GM12878 (cell line): Measurements from ENCODE around the gene P2RX6.
"Not testable (repeated sequence)": the region's sequence is repeated elsewhere in the genome, so short reads cannot be mapped to it uniquely, and the experiment has no call there.

ENCODE experiments used
- GABPA ChIP-seq: IDR thresholded peaks from 2 replicates; pipeline ENCODE4 v1.6.1; 2014; ENCODE audit warnings: antibody characterized with exemption, low read depth, mild to moderate bottlenecking, inconsistent platforms
- POLR2A ChIP-seq: IDR thresholded peaks from 2 replicates; pipeline ENCODE4 v1.6.1; 2011; ENCODE audit warnings: low read depth, mild to moderate bottlenecking, low read length
- SUPT20H ChIP-seq: IDR thresholded peaks from 2 replicates; pipeline ENCODE4 v1.6.1; 2011; ENCODE audit warnings: low read depth, mild to moderate bottlenecking, low read length, moderate library complexity, borderline replicate concordance; ENCODE audit not compliant: control insufficient read depth
- TF ChIP-seq, protein P1 (sequence below), 3 experiments: IDR thresholded peaks in 2 of 3; conservative IDR thresholded peaks in 1 of 3; 2 replicates each; pipeline ENCODE4 v1.5.1; 2011; ENCODE audit warnings: low read depth in 3 of 3, low read length in 3 of 3, mild to moderate bottlenecking in 3 of 3, control low read depth in 2 of 3, moderate library complexity in 2 of 3, inconsistent platforms in 1 of 3, mixed read lengths in 1 of 3; ENCODE audit not compliant: control insufficient read depth in 2 of 3, insufficient read depth in 1 of 3; ENCODE audit errors: extremely low read depth in 1 of 3
- TF ChIP-seq, protein P2 (sequence below): IDR thresholded peaks from 2 replicates; pipeline ENCODE4 v1.6.1; 2012; ENCODE audit warnings: low read depth, low read length, improper control_type of control experiment

DNA sequence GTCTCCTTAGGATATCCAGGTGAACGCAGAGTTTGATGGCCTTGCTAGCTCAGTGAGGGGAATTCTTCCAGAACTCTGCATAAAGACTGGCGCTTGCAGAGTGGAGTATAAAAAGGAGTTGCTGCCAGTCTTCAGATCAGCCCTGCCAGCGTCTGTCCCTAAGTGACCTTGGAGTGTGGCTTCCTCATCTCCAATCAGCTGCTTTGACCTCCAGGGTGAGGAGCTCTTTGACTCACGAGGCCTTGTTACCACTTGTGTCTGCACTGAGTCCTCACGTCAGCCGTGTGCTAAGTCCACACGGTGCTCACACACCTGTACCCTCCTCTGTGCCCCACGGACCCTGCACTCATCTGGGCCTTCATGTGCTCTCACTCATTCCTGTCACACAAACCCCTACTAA is 45.4 kb downstream of the P2RX6 start:
- TF ChIP-seq POLR2A, SUPT20H, GABPA: not testable (repeated sequence)
- TF ChIP-seq, protein P1, sequence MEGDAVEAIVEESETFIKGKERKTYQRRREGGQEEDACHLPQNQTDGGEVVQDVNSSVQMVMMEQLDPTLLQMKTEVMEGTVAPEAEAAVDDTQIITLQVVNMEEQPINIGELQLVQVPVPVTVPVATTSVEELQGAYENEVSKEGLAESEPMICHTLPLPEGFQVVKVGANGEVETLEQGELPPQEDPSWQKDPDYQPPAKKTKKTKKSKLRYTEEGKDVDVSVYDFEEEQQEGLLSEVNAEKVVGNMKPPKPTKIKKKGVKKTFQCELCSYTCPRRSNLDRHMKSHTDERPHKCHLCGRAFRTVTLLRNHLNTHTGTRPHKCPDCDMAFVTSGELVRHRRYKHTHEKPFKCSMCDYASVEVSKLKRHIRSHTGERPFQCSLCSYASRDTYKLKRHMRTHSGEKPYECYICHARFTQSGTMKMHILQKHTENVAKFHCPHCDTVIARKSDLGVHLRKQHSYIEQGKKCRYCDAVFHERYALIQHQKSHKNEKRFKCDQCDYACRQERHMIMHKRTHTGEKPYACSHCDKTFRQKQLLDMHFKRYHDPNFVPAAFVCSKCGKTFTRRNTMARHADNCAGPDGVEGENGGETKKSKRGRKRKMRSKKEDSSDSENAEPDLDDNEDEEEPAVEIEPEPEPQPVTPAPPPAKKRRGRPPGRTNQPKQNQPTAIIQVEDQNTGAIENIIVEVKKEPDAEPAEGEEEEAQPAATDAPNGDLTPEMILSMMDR (IDR thresholded peaks at IDR 0.05 in 2 of 3, conservative IDR thresholded peaks at IDR 0.05 in 1 of 3; ENCODE audit: control insufficient read depth in 2 of 3, extremely low read depth in 1 of 3, insufficient read depth in 1 of 3, low read depth in 3 of 3, low read length in 3 of 3) = not testable (repeated sequence)
- TF ChIP-seq, protein P2, sequence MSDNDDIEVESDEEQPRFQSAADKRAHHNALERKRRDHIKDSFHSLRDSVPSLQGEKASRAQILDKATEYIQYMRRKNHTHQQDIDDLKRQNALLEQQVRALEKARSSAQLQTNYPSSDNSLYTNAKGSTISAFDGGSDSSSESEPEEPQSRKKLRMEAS = not testable (repeated sequence)
